HepG2 (cell line): ENCODE results near the gene ALDH3B2. TPM values are rescaled to one million over a fixed set of nuclear protein-coding genes. Genes with fewer than 3 reads are reported as not detected.
A peak's percentile ranks its signal among the peaks of the same experiment; 100 is the strongest.

Experiments
- ATF6 ChIP-seq: sonication (generic); formaldehyde crosslinking; conservative IDR thresholded peaks from 2 replicates; pipeline ENCODE4 v1.4.0; 2020; ENCODE audit warnings: missing genetic modification reagents
- BCL6 ChIP-seq: IDR thresholded peaks from 2 replicates; pipeline ENCODE4 v1.6.1; 2016; ENCODE audit warnings: missing genetic modification reagents, missing compliant biosample characterization
- CERS6 ChIP-seq: sonication (generic); formaldehyde crosslinking; IDR thresholded peaks from 2 replicates; pipeline ENCODE4 v1.5.0; 2020; ENCODE audit warnings: missing genetic modification reagents
- FOXO1 ChIP-seq: sonication (generic); formaldehyde crosslinking; IDR thresholded peaks from 2 replicates; pipeline ENCODE4 v1.4.0; 2020; ENCODE audit warnings: missing genetic modification reagents
- FOXP1 ChIP-seq, 2 experiments: fragments of 450-650 bp in 1 of 2; IDR thresholded peaks; 2 replicates each; pipeline ENCODE4 v1.6.1; 2017 to 2018; ENCODE audit warnings: antibody characterized with exemption in 1 of 2
- MAZ ChIP-seq, 2 experiments: sonication (generic) in 1 of 2; formaldehyde crosslinking in 1 of 2; IDR thresholded peaks; 2 replicates each; pipeline versions ENCODE4 v1.5.0 to v1.6.1; 2012 to 2020; ENCODE audit warnings: low read depth in 2 of 2, mild to moderate bottlenecking in 2 of 2, borderline replicate concordance in 1 of 2, improper control_type of control experiment in 1 of 2, low read length in 1 of 2, missing genetic modification reagents in 1 of 2, moderate library complexity in 1 of 2
- MZF1 ChIP-seq: sonication (generic); formaldehyde crosslinking; IDR thresholded peaks from 2 replicates; pipeline ENCODE4 v1.8.1; 2023; ENCODE audit warnings: mild to moderate bottlenecking, missing genetic modification reagents, borderline replicate concordance
- PHF21A ChIP-seq: sonication (generic); formaldehyde crosslinking; IDR thresholded peaks from 2 replicates; pipeline ENCODE4 v1.5.0; 2020; ENCODE audit warnings: mild to moderate bottlenecking, missing genetic modification reagents
- REST ChIP-seq, 2 experiments: IDR thresholded peaks; 2 replicates each; pipeline ENCODE4 v1.6.1; 2011 to 2012; ENCODE audit warnings: low read length in 2 of 2, borderline replicate concordance in 1 of 2, low read depth in 1 of 2, mild to moderate bottlenecking in 1 of 2, moderate library complexity in 1 of 2
- SIN3A ChIP-seq: IDR thresholded peaks from 2 replicates; pipeline ENCODE4 v1.6.1; 2011; ENCODE audit warnings: low read depth, mild to moderate bottlenecking, control low read depth, low read length, borderline replicate concordance
- TBX2 ChIP-seq: sonication (generic); formaldehyde crosslinking; IDR thresholded peaks from 2 replicates; pipeline ENCODE4 v1.5.0; 2020; ENCODE audit warnings: missing genetic modification reagents, mild to moderate bottlenecking, borderline replicate concordance
- THAP11 ChIP-seq: IDR thresholded peaks from 2 replicates; pipeline ENCODE4 v1.6.1; 2016; ENCODE audit warnings: missing biosample characterization, missing genetic modification reagents
- TP53 ChIP-seq: sonication (generic); formaldehyde crosslinking; conservative IDR thresholded peaks from 2 replicates; pipeline ENCODE4 v1.4.0; 2020; ENCODE audit warnings: missing genetic modification reagents
- ZNF253 ChIP-seq: sonication (generic); formaldehyde crosslinking; IDR thresholded peaks from 2 replicates; pipeline ENCODE4 v1.8.0; 2022; ENCODE audit warnings: mild to moderate bottlenecking, missing genetic modification reagents, borderline replicate concordance
- ZNF501 ChIP-seq: sonication (generic); formaldehyde crosslinking; IDR thresholded peaks from 2 replicates; pipeline ENCODE4 v1.5.1; 2020; ENCODE audit warnings: mild to moderate bottlenecking, moderate library complexity, missing genetic modification reagents
- ZNF564 ChIP-seq: sonication (generic); formaldehyde crosslinking; IDR thresholded peaks from 2 replicates; pipeline ENCODE4 v1.8.1; 2023; ENCODE audit warnings: mild to moderate bottlenecking, missing genetic modification reagents
- ZNF841 ChIP-seq: sonication (generic); formaldehyde crosslinking; IDR thresholded peaks from 2 replicates; pipeline ENCODE4 v1.8.1; 2023; ENCODE audit warnings: missing genetic modification reagents, borderline replicate concordance
- polyA plus RNA-seq, 8 experiments: library from polyadenylated mRNA; depleted of rRNA in 3 of 8; stranded (reverse) in 7 of 8; unstranded in 1 of 8; fragments of >200 nt; fragmentation: Illumina TruSeq in 4 of 8; extraction: Trizol in 4 of 8; gene quantifications; 2 replicates each; pipeline versions ENCODE4 v1.2.1 to v1.2.3, GENCODE V29; 2011 to 2016; ENCODE audit warnings: low read depth in 4 of 8, missing spikeins in 1 of 8, mixed read lengths in 1 of 8; ENCODE audit not compliant: insufficient read depth in 1 of 8
- total RNA-seq, 5 experiments: library from RNA; depleted of rRNA; stranded (reverse); fragments of >200 nt; fragmentation: Illumina TruSeq; extraction: Trizol; gene quantifications; 2 replicates each; pipeline ENCODE4 v1.2.3, GENCODE V29; 2016; ENCODE audit warnings: low read depth in 1 of 5
- TF ChIP-seq, protein P1 (sequence below): sonication (generic); formaldehyde crosslinking; IDR thresholded peaks from 2 replicates; pipeline ENCODE4 v1.5.0; 2020; ENCODE audit warnings: mild to moderate bottlenecking, missing genetic modification reagents, moderate library complexity
- TF ChIP-seq, protein P2 (sequence below): IDR thresholded peaks from 2 replicates; pipeline ENCODE4 v1.6.1; 2016; ENCODE audit warnings: missing genetic modification reagents, missing compliant biosample characterization

Gene ALDH3B2
- total and polyA plus RNA-seq, 2 of the 13 experiments (the other 11 are each of a cell fraction or from before 2014, with no cell fraction given), result not detected

DNA sequence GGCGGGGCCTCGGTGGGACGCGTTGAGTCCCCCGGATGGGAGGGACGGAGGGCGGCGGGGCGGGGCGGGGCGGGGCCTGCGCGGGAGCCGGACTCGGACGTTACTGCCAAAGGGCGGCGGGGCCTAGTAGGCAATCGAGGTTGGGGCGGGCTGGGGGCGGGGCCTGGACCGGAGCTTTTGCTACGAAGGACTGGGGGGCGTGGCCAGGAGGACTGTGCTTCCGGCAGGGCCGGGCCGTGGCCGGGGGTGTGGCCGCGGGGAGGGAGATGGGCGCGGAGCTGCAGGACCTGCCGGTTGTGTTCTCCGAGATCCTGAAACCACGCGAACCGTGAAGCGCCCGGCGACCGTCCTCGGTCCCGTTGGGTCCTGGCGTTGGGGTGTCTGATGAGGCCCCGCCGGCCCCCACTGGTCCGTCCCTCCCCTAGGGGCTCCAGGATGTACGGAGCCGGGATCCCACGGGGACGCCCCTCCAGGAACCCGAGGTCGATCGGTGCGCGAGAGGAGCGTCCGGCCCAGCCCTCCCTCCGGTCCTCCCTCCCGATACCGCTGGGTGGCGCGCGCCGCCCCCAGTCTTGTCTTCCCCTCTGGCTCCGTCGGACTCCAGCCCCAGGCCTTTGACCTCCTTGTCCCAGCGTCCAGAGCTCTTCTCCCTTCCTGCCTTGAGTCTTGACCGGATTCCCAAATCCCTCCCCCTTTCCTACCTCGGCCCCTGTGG lies 44.0 kb downstream of the ALDH3B2 start (continued):
- TF ChIP-seq REST (IDR thresholded peaks at IDR 0.05; ENCODE audit: borderline replicate concordance in 1 of 2, low read depth in 1 of 2, low read length in 2 of 2), result peak in 1 of 2 experiments; percentile 2; a peak in 1 of 4 replicates
- peak; percentile 52; the same call in 1 of the 2 replicates for TF ChIP-seq TP53 (CRISPR knock-in tag)
- TF ChIP-seq THAP11, result peak; percentile 74
- TF ChIP-seq, protein P1, sequence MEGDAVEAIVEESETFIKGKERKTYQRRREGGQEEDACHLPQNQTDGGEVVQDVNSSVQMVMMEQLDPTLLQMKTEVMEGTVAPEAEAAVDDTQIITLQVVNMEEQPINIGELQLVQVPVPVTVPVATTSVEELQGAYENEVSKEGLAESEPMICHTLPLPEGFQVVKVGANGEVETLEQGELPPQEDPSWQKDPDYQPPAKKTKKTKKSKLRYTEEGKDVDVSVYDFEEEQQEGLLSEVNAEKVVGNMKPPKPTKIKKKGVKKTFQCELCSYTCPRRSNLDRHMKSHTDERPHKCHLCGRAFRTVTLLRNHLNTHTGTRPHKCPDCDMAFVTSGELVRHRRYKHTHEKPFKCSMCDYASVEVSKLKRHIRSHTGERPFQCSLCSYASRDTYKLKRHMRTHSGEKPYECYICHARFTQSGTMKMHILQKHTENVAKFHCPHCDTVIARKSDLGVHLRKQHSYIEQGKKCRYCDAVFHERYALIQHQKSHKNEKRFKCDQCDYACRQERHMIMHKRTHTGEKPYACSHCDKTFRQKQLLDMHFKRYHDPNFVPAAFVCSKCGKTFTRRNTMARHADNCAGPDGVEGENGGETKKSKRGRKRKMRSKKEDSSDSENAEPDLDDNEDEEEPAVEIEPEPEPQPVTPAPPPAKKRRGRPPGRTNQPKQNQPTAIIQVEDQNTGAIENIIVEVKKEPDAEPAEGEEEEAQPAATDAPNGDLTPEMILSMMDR (CRISPR knock-in tag), result peak; percentile 97
- TF ChIP-seq PHF21A (CRISPR knock-in tag), result peak; percentile 68
- TF ChIP-seq ATF6 (CRISPR knock-in tag), result no peak
- TF ChIP-seq MAZ (IDR thresholded peaks at IDR 0.05; ENCODE audit: borderline replicate concordance, low read depth, low read length), result peak; percentile 56
- no peak; the same call in 1 of the 2 replicates for TF ChIP-seq MAZ (CRISPR knock-in tag; IDR thresholded peaks at IDR 0.05; ENCODE audit: low read depth)
- TF ChIP-seq CERS6 (CRISPR knock-in tag), result no peak
- peak; percentile 44; the same call in 1 of the 2 replicates for TF ChIP-seq ZNF501 (CRISPR knock-in tag)
- no peak for TF ChIP-seq FOXP1 (IDR thresholded peaks at IDR 0.05)
- no peak for TF ChIP-seq FOXP1 (CRISPR knock-in tag; IDR thresholded peaks at IDR 0.05)
- TF ChIP-seq, protein P2, sequence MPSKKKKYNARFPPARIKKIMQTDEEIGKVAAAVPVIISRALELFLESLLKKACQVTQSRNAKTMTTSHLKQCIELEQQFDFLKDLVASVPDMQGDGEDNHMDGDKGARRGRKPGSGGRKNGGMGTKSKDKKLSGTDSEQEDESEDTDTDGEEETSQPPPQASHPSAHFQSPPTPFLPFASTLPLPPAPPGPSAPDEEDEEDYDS (CRISPR knock-in tag), result peak; percentile 86
- TF ChIP-seq TBX2, result peak; percentile 42; the same call in 1 of the 2 replicates
- 0 out of 2 replicates have a peak, but pooled peaks have one; percentile 25 for TF ChIP-seq BCL6 (CRISPR knock-in tag)
- TF ChIP-seq ZNF253 (CRISPR knock-in tag), result no peak
- peak; percentile 91; the same call in 1 of the 2 replicates for TF ChIP-seq SIN3A
- peak; percentile 56; the same call in 1 of the 2 replicates for TF ChIP-seq ZNF564
- TF ChIP-seq MZF1 (CRISPR knock-in tag), result peak; percentile 53; the same call in 1 of the 2 replicates
- peak; percentile 61; the same call in 1 of the 2 replicates for TF ChIP-seq FOXO1
- no peak for TF ChIP-seq ZNF841 (CRISPR knock-in tag)
